ENCODE data around the gene NID2. TPM values are rescaled to one million over a fixed set of nuclear protein-coding genes. Genes with fewer than 3 reads are reported as not detected.

Gene NID2
- total and polyA plus RNA-seq, 10 of the 15 experiments (the other 5 are each of a cell fraction or from before 2014, with no cell fraction given), result 0.04 to 0.49 (median 0.23) TPM; not detected in 3

GRCh38 chr14:51979088-51979709 is 89.7 kb downstream of the NID2 start:
- ATAC-seq, result peak; percentile 86
- H3K27me3 ChIP-seq (replicated peaks in 1 of 2; ENCODE audit: control insufficient read depth in 2 of 2, insufficient read depth in 2 of 2, low read length in 1 of 2), result no peaks in the 10 kb centered on the region
- POLR2A ChIA-PET, result interaction anchor here (0.6 to 1.5 kb wide), 3 partner anchors 14 to 118 kb away, joined by 3 read pairs; no protein-coding TSS in a partner anchor

More at GRCh38 chr14:51979088-51979709, 89.7 kb downstream of the NID2 start:
- RAD21 ChIA-PET (ENCODE audit: unreplicated experiment), result interaction anchor here (0.6 to 3.2 kb wide), 24 partner anchors 9 to 229 kb away, joined by 3 to 26 read pairs (median 4); partner anchors contain the start of gene GNG2
- TF ChIP-seq RUNX3 (IDR thresholded peaks at IDR 0.05; ENCODE audit: low read length) (0 out of 2 replicates have a peak, but pooled peaks have one; percentile 13), TCF3 (IDR thresholded peaks at IDR 0.05; ENCODE audit: borderline replicate concordance, insufficient read depth, low read depth, low read length) (no peak), ZNF274 (IDR thresholded peaks at IDR 0.05; ENCODE audit: insufficient read depth, insufficient read length) (no peak), RELA (IDR thresholded peaks at IDR 0.05; ENCODE audit: borderline replicate concordance, partially characterized antibody) (no peak), TBL1XR1 (IDR thresholded peaks at IDR 0.05; ENCODE audit: low read depth, low read length) (no peak), CREM (IDR thresholded peaks at IDR 0.05; ENCODE audit: low read depth) (0 out of 2 replicates have a peak, but pooled peaks have one; percentile 30), ATF7 (IDR thresholded peaks at IDR 0.05; ENCODE audit: low read depth) (no peak), POLR2A (IDR thresholded peaks at IDR 0.05; ENCODE audit: low read depth, low read length) (no peak), SMARCA5 (IDR thresholded peaks at IDR 0.05) (peak; percentile 40; the same call in 1 of the 2 replicates), MLLT1 (IDR thresholded peaks at IDR 0.05) (no peak), YY1 (IDR thresholded peaks at IDR 0.05; ENCODE audit: low read depth, low read length) (peak; percentile 53), ATF2 (IDR thresholded peaks at IDR 0.05; ENCODE audit: low read length) (no peak), BRCA1 (IDR thresholded peaks at IDR 0.05; ENCODE audit: low read depth, low read length) (no peak), PAX8 (IDR thresholded peaks at IDR 0.05) (no peak), SMC3 (IDR thresholded peaks at IDR 0.05; ENCODE audit: borderline replicate concordance, low read length) (peak; percentile 80), RAD21 (IDR thresholded peaks at IDR 0.05; ENCODE audit: insufficient read depth, low read depth, low read length) (peak; percentile 92), ASH2L (IDR thresholded peaks at IDR 0.05; ENCODE audit: borderline replicate concordance, low read depth) (no peak), CREB1 (IDR thresholded peaks at IDR 0.05; ENCODE audit: low read depth) (0 out of 2 replicates have a peak, but pooled peaks have one; percentile 25)
- TF ChIP-seq, protein P1, sequence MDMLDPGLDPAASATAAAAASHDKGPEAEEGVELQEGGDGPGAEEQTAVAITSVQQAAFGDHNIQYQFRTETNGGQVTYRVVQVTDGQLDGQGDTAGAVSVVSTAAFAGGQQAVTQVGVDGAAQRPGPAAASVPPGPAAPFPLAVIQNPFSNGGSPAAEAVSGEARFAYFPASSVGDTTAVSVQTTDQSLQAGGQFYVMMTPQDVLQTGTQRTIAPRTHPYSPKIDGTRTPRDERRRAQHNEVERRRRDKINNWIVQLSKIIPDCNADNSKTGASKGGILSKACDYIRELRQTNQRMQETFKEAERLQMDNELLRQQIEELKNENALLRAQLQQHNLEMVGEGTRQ (IDR thresholded peaks at IDR 0.05; ENCODE audit: borderline replicate concordance, low read depth, low read length), result no peak
- TF ChIP-seq, protein P2, sequence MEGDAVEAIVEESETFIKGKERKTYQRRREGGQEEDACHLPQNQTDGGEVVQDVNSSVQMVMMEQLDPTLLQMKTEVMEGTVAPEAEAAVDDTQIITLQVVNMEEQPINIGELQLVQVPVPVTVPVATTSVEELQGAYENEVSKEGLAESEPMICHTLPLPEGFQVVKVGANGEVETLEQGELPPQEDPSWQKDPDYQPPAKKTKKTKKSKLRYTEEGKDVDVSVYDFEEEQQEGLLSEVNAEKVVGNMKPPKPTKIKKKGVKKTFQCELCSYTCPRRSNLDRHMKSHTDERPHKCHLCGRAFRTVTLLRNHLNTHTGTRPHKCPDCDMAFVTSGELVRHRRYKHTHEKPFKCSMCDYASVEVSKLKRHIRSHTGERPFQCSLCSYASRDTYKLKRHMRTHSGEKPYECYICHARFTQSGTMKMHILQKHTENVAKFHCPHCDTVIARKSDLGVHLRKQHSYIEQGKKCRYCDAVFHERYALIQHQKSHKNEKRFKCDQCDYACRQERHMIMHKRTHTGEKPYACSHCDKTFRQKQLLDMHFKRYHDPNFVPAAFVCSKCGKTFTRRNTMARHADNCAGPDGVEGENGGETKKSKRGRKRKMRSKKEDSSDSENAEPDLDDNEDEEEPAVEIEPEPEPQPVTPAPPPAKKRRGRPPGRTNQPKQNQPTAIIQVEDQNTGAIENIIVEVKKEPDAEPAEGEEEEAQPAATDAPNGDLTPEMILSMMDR (IDR thresholded peaks at IDR 0.05 in 2 of 3, conservative IDR thresholded peaks at IDR 0.05 in 1 of 3; ENCODE audit: control insufficient read depth in 2 of 3, extremely low read depth in 1 of 3, insufficient read depth in 1 of 3, low read depth in 3 of 3, low read length in 3 of 3), result peak; percentile 86 to 91 (median 87)
- CTCF ChIA-PET, result interaction anchor here (0.6 to 7.3 kb wide), 50 partner anchors 10 to 1849 kb away, joined by 3 to 67 read pairs (median 4); partner anchors contain the start of genes GNG2 and RTRAF
- Histone ChIP-seq H3K79me2 (ENCODE audit: control insufficient read depth, insufficient read depth, low read length) (no peaks in the 10 kb centered on the region), H3K9ac (ENCODE audit: control insufficient read depth, insufficient read depth, low read length) (no peak overlapping the region), H3K4me2 (ENCODE audit: control insufficient read depth, insufficient read depth) (no peak overlapping the region), H3K9me3 (replicated peaks; ENCODE audit: control insufficient read depth, insufficient read depth, low read length) (peaks cover under 1% of the 10 kb centered on the region; the same call in 1 of the 3 replicates), H3K4me3 (no peak overlapping the region), H3K27ac (ENCODE audit: control insufficient read depth, insufficient read depth) (no peak overlapping the region), H3K36me3 (ENCODE audit: control insufficient read depth in 2 of 2, insufficient read depth in 2 of 2, low read length in 1 of 2) (no peaks in the 10 kb centered on the region), H2AFZ (ENCODE audit: control insufficient read depth, low read depth, low read length) (peak overlapping the region; percentile 31), H3K4me1 (ENCODE audit: control insufficient read depth, insufficient read depth, low read length) (peaks cover 3% of the 10 kb centered on the region), H4K20me1 (ENCODE audit: control insufficient read depth, insufficient read depth) (no peaks in the 10 kb centered on the region)
- intact Hi-C loops (cut with micrococcal nuclease; ENCODE audit: unreplicated experiment) (loop anchor here (1.0 to 5.0 kb wide), 4 partner anchors 117 to 692 kb away; partner anchors contain the start of gene GNG2), in situ Hi-C loops (cut with MboI) (no loop called here)
- FAIRE-seq, result peak; percentile 96
- peak; percentile 43 for DNase-seq (ENCODE audit: low read depth, low spot score)
- no TSS peak for BruUV-seq (replicated peaks)
- SMC1A ChIA-PET (ENCODE audit: uncharacterized antibody, unreplicated experiment), result interaction anchor here (0.6 to 4.3 kb wide), 41 partner anchors 9 to 695 kb away, joined by 3 to 30 read pairs (median 4); partner anchors contain the start of gene GNG2
- WGBS (ENCODE audit: insufficient coverage, insufficient replicate concordance, low lambda C conversion rate, missing lambda C conversion rate), result 33% methylated on average over 17 of the region's 17 CpGs

Measured in GM12878 (cell line).